ENCODE results near the gene IGFBP4. TPM values are rescaled to one million over a fixed set of nuclear protein-coding genes. Genes with fewer than 3 reads are reported as not detected.

IGFBP4 gene
- polyA plus RNA-seq, 1 of the 3 experiments (the other 2 are of a cell fraction), result 128 TPM

Other genes with a start within 250 kb of the IGFBP4 start
- gene WIPF2, start 224.1 kb upstream of the IGFBP4 start, polyA plus RNA-seq (2012; rRNA removed), result 5.9 and 6.8 TPM in 2 replicates
- gene CDC6, start 155.6 kb upstream of the IGFBP4 start, polyA plus RNA-seq (2012; rRNA removed), result 12.7 and 12.8 TPM in 2 replicates
- 8.9 and 13.3 TPM in 2 replicates for gene RARA, start 134.3 kb upstream of the IGFBP4 start, polyA plus RNA-seq (2012; rRNA removed)
- gene GJD3, start 78.7 kb upstream of the IGFBP4 start, polyA plus RNA-seq (2012; rRNA removed), result not detected in 2 replicates
- gene TOP2A, start 25.6 kb upstream of the IGFBP4 start, polyA plus RNA-seq (2012; rRNA removed), result 20.6 and 23.2 TPM in 2 replicates
- gene TNS4, start 58.2 kb downstream of the IGFBP4 start, polyA plus RNA-seq (2012; rRNA removed), result not detected in 2 replicates
- not detected in 2 replicates for gene CCR7, start 122.0 kb downstream of the IGFBP4 start, polyA plus RNA-seq (2012; rRNA removed)
- 45.9 and 54.2 TPM in 2 replicates for gene SMARCE1, start 204.4 kb downstream of the IGFBP4 start, polyA plus RNA-seq (2012; rRNA removed)
- not detected in 2 replicates for gene KRT222, start 221.7 kb downstream of the IGFBP4 start, polyA plus RNA-seq (2012; rRNA removed)